Fibroblast of peridontal ligament (primary cell): ENCODE measurements around the gene PBX2.
A peak's percentile ranks its signal among the peaks of the same experiment; 100 is the strongest.
"Not testable (repeated sequence)": the region's sequence is repeated elsewhere in the genome, so short reads cannot be mapped to it uniquely, and the experiment has no call there.

Source experiments
- DNase-seq: peaks from one replicate; pipeline ENCODE4 v3.0.0-alpha.2; 2010; ENCODE audit errors: extremely low read depth

Gene PBX2

GRCh38 chr6:32187009-32187709, 2.8 kb downstream of the PBX2 start:
- DNase-seq: no peak

DNA sequence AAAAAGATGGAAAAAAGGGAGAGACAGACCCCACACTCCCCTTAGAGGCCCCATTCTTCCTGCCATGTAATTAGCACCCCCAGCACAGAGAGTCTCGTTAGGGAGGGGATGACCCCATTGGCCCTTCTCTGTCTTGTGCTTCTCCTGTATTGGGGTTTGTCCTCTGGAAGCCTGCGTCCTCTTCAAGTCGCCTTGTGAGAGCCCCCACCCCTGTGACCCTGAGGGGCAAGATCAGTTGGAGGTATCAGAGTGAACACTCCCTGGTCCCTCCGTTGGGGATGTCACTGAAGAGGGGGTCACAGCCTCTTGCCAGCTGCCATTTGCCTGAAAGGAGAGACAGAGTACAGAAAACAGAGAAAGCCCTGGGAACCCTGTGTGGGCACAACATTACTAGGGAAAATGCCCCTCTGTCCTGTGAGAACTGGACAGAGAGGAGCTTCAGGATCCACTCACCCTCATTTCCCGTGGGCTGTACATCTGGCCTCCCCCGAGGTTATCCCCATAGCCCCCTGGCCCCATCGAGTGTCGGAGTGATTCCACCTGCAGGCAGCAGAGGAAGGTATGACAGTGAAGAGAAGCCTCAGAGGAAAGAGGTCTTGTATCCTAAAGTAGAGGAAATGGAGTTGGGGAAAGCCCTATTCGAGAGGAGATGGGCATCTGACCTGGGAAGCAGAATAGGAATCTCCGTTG, 3.7 kb downstream of the PBX2 start:
- not testable (repeated sequence) for DNase-seq

DNA sequence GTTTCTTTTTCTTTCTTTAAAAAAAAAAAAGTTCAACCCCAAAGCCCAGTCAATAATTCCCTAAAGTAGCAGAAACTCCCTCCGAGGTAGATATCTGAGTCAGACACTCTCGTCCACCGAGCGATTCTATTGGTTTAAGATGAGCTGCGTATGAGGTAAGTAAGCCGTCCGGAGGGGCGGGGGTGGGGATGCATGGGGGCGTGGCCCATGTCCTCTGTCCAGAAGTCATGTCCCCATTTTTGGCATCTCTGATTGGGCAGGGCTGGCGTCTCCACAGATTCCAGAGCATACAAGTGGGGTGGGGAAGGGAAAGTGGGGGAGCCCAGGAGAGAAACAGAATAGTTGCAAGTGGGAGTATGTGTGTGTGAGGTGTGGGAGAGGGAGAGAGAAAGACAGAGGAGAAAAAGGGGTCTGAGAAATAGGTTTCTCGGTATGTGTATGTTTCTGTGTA, 4.3 kb downstream of the PBX2 start:
- peak; percentile 87 for DNase-seq

DNA sequence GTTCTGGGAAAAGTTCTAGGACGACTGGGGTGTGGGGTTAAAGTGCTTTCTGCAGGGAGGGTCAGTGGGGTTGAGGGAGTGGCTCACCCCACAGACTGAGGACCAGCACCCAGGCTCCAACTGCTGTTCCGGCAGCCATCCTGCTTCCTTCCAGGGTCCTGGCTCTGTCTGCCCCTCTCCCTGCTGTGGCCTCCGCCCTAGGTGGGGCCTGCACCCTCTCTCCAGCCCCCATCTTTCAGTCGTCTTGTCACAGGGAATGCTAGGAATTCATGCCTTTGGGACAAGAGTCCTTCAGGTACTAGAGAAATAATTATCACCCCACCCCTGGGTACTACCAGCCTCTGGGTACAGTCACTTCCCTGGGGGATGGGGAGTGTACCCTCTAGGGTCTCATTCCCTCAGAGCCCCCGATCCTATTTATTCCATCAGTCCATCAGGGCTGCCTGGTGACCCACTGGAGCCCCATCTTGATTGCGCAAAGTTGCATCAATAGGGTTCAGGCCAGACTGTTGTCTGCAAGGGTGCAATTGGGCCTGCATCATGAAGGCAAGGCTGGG, 5.8 kb downstream of the PBX2 start, which contains the start of gene AGER:
AGER (minus strand) TSS at position 170 of the 557 bp plus-strand sequence; CDS start at position 139, 31 bp downstream.
- DNase-seq: no peak

GRCh38 chr6:32183483-32184083, 6.4 kb downstream of the PBX2 start:
- DNase-seq: no peak

- DNase-seq: no peak
These were observed 7.0 kb downstream of the PBX2 start for GRCh38 chr6:32183030-32183429.

DNA sequence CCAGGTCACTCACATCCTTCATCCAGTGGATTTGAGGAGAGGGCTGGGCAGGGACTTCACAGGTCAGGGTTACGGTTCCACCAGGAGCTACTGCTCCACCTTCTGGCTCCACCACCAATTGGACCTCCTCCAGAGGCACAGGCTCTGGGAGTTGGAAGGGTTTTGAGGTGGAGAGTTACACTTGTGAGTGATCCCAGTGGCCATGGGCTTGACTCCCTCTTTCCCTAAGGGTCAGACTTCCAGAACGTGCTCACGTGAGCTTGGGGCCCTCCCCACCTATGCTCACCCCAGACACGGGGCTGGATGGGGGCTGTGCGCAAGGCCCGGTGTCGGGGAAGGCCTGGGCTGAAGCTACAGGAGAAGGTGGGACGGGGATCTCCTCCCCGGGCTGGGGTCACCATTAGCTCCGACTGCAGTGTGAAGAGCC, 7.4 kb downstream of the PBX2 start:
- DNase-seq: no peak

GRCh38 chr6:32181915-32182529, 8.0 kb downstream of the PBX2 start:
- DNase-seq: no peak

GRCh38 chr6:32181148-32181702, 8.8 kb downstream of the PBX2 start:
- DNase-seq: no peak

- no peak for DNase-seq
These were observed 10.1 kb downstream of the PBX2 start for GRCh38 chr6:32179766-32180405.

DNA sequence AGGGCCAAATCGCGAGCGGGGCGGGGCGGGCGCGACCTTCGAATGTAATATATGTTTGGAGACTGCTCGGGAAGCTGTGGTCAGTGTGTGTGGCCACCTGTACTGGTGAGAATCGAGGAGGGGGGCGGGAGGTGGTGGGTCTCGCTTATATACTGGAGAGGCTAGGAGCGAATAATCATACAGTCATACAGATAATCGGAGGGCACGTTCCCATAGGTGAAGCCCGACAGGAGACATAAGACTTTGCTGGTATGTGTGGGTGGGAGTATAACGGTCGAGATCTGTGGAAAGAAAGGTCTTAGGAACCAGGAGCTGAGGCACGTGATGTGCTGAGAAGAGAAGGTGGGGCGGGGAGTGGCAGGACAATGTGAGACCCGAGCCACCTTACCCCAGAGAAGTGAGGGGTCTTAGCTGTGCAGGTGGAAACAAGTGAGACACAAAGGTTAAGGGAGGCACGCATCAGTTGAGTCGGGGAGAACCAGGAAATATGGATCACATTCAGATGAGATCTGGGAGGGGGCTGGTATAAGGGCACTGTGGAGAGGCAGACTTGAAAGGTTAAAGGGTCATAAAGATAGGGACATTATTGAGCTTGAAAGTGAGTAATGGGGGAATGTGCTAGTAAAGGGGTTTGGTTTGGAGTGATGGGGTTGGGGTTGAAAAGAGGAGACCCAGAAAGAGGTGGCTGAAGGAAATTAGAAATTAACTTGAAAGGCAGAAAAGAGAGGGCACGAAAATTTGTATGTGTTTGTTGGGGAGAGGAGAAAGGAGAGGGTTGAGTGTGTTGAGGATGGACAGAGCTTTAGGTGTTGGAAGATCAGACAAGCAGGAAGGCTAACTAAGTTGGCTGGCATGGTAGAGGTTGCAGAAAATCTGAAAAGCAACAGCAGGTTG, 11.2 kb downstream of the PBX2 start:
- no peak for DNase-seq

DNA sequence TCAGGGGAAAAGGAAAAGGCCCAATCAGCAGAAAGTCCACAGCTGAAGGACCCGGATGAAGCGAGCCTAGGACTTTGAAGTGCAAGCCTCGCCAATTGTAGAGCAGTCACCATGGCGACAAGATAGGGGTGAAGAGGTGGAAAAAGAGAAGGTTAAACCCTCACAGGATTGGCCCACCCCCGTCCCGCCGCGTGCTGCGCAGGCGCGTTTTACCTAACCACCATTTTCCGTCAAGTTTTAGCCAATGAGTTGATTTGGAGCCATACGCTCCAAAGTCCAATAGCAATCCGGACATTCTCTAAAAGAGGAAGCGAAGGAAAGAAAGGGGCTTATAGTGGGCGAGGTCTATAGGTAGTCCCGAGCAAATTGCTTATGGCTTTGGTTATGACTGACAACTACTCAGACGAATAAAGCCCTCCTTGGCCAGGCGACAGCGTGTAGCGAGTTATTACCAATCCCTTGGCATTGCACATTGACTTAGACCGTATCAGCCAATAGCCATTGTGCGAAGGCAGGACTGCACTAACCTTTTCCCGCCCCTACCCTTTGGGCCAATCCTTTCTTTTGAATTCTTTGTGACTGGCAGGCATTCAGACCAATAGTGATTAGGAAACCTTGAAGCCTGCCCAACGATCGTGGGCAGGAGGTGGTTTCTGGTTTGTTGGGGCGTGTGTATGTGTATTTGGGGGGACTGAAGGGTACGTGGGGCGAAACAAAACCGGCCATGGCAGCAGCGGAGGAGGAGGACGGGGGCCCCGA, 12.0 kb downstream of the PBX2 start, which contains the start of gene RNF5:
RNF5 (plus strand) TSS at position 618 of the 759 bp plus-strand sequence; CDS start at position 725, 107 bp downstream.
- DNase-seq: peak; percentile 100

- no peak for DNase-seq
These were observed 12.7 kb downstream of the PBX2 start for GRCh38 chr6:32177183-32177787.

GRCh38 chr6:32176476-32177182, 13.4 kb downstream of the PBX2 start:
- DNase-seq: peak; percentile 61

DNA sequence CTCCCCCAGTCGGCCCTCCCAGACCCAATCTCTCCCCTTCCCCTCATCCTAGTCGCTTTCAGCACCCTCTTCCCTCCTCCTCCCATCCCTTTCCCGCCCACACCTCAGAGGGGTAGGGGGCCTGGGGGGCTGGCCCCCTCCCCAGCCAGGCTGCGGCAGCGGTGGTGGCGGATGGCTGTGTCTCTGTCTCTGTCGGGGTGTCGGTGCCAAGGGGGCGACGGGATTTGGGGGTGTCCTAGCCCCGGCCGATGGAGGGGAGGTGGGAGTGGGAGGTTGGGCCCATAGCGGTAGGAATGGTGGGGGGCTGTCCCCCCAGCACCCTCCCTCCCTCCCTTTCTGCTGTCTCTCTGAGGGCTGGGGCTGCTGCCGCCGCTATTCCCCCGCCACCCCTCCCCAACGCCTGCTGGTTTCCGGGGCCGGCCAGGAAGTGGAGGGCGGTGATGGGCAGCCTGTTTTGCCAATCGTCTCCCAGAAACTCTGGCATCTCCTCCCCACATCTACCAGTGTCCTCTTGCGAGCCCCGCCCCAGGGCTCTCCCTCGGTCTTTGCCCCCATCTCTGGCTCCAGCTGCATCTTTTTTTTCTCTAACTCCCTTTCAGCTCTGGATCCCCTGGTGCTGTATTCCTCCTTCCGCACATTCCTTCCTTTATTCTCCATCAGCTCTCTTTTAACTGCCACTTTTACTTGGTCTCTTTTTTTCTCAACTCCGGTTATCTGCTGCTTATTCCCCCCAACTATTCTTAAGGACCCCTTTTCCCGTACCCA, 14.1 kb downstream of the PBX2 start, which contains the start of gene AGPAT1:
AGPAT1 (minus strand) TSS at position 374 of the 765 bp plus-strand sequence. CDS start 4,588 bp downstream, outside the sequence.
- peak; percentile 97 for DNase-seq

- DNase-seq: no peak
These were observed 14.7 kb downstream of the PBX2 start for GRCh38 chr6:32175322-32175710.

DNA sequence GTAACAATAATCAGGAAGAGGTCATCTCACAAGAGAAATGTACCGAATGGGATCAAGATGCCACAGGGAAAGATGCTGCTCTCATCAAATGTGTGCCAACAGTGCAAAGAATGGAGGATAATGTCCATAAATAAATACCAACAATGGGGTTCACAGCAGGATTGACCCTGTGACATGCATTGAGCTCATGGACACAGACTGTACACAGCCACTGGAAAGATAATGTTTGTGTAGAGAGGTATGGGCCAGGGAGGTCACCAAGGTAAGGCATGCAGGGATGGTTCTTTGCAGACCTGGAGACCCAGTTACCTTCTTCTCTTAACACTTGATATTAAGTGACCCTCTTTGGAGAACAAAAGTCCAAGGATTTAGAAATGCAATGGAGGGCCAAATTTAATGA, 15.6 kb downstream of the PBX2 start:
- DNase-seq: no peak
